NT2/D1 (cell line): ENCODE data around the gene SIK1.
"Not testable (repeated sequence)": the region's sequence is repeated elsewhere in the genome, so short reads cannot be mapped to it uniquely, and the experiment has no call there.

ENCODE experiments used
- DNase-seq: peaks from one replicate; pipeline ENCODE4 v3.0.0-alpha.2; 2011; ENCODE audit warnings: low read depth, low spot score
- H3K27me3 ChIP-seq: 2 replicates; pipeline ENCODE4 v1.6.0; 2011; ENCODE audit warnings: mild to moderate bottlenecking; ENCODE audit not compliant: insufficient read length, insufficient read depth
- H3K36me3 ChIP-seq: 2 replicates; pipeline ENCODE4 v1.6.1; 2011; ENCODE audit warnings: mild to moderate bottlenecking, low read length, mixed read lengths; ENCODE audit not compliant: insufficient read depth, insufficient read length
- H3K4me1 ChIP-seq: 2 replicates; pipeline ENCODE4 v1.5.1; 2011; ENCODE audit not compliant: insufficient read depth, insufficient read length
- H3K4me3 ChIP-seq: 2 replicates; pipeline ENCODE4 v1.5.1; 2011; ENCODE audit warnings: low read depth; ENCODE audit not compliant: insufficient read length
- H3K9ac ChIP-seq: 2 replicates; pipeline ENCODE4 v1.6.0; 2011; ENCODE audit warnings: low read depth; ENCODE audit not compliant: insufficient read length
- H3K9me3 ChIP-seq: 2 replicates; pipeline ENCODE4 v1.5.1; 2011; ENCODE audit warnings: mild to moderate bottlenecking, low read length; ENCODE audit not compliant: insufficient read depth
- SUZ12 ChIP-seq: IDR thresholded peaks from 2 replicates; pipeline ENCODE4 v1.6.1; 2011; ENCODE audit not compliant: insufficient read length, insufficient read depth; ENCODE audit errors: extremely low read depth
- YY1 ChIP-seq: IDR thresholded peaks from 2 replicates; pipeline ENCODE4 v1.6.1; 2011; ENCODE audit not compliant: insufficient read length, insufficient read depth
- ZNF274 ChIP-seq: IDR thresholded peaks from 2 replicates; pipeline ENCODE4 v1.6.1; 2011; ENCODE audit warnings: mild to moderate bottlenecking, low read depth, low read length

Gene SIK1

DNA sequence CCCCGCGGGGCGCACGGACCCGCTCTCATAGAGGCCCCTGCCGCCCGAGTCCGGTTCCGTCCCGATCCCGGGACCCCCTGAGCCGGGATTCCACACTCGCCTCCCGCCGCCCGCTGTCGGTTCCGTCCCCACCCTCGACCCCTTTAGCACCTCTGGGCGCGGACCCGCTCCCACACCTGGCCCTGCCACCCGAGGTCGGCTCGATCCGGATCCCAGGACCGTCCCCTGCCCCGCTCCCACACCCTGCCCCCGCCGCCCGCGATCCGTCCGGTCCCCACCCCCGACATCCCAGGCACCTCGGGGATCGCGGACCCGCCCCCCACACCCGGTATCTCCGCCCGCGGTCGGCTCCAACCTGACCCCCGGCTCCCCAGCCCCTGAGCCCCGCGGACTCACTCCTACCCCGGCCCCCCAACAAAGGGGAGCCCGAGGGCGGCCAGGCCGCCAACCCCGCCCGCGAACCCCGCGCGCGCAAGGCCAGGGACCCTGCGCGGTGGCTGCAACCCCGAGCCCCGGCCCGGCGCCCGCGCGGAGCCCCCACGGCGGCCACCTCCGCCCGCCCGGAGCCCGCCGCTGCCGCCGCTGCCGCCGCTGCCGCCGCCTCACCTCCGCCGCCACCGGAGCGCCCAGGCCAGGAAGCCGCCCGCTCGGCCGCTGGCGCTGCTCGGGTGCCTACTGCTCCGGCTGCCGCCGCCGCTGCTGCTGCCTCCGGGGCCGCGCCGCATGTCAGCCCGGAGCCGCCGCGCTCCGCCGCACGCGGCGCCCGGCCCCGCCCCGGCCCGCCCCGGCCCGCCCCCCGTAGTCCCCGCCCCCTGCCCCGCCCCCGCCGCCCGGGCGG is at the start of gene SIK1:
SIK1 (minus strand) TSS at position 728 of the 838 bp plus-strand sequence. CDS start 953 bp downstream, outside the sequence.
- H3K27me3 ChIP-seq, H3K9ac ChIP-seq, H3K36me3 ChIP-seq, H3K4me1 ChIP-seq, DNase-seq, H3K9me3 ChIP-seq, H3K4me3 ChIP-seq: not testable (repeated sequence)

DNA sequence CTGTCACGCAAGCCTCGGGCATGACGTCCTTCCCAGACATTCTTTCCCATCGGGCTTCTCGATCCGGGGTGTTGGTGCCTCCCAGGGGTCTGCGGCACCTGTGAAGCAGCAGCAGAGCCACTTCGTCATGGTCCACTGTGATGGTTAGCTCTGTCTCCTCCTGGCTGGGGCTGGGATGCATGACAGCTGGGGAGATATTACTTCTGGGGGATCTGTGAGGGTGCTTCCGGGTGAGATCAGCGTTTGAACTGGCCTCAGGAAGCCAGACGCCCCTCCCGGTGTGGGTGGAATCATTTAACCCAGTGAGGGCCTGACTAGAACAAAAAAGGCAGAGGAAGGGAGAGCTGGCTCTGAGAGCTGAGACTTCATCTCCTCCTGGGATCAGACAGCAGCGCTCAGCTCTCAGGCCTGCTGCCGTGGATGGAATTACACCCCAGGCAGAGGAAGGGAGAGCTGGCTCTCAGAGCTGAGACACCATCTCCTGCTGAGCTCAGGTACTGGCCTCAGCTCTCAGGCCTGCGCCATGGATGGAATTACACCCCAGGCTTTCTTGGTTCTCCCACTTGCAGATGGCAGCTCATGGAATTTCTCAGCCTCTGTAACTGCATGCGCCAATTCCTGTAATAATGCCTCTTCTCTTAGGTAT is 44.8 kb upstream of the SIK1 start:
- H3K4me1 ChIP-seq, DNase-seq, H3K27me3 ChIP-seq, H3K36me3 ChIP-seq, H3K9me3 ChIP-seq, H3K4me3 ChIP-seq, H3K9ac ChIP-seq: not testable (repeated sequence)

DNA sequence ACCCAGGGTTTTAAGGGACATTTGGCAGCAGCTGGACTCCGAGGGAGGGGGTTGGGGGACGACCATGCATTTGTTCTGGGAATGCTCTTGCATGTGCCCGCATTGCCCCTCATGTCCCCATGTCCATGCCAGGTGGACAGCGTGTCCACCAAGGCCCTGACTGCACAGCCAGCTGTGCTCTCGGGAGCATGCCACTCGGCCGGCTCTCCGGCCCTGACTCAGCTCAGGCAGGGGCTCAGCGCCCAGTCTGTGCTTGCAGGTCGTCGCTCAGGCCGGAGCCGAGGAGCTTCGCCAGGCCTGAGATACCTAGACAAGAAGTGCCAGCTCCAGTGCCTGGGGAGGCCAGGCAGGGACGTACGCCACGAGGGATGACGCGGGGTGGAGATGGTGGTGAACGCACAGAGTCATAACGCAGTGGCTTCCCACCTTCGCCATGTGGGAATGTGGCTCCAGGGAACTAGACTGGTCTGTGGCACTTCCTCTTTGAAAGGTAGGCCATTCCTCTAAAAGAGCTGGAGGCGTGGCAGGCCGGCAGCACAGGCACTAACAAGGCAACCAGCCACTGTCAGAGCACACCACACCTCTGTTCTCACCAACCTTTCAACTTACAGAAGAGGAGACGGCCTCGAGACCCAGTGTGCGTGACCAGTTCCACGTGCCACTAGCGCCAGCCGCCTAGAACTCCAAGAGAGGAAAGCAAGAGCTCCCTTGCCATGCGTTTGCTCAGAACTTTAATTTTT is 43.0 kb upstream of the SIK1 start:
- H3K9ac ChIP-seq, H3K4me3 ChIP-seq, DNase-seq, H3K9me3 ChIP-seq, H3K27me3 ChIP-seq, H3K36me3 ChIP-seq, H3K4me1 ChIP-seq: not testable (repeated sequence)

DNA sequence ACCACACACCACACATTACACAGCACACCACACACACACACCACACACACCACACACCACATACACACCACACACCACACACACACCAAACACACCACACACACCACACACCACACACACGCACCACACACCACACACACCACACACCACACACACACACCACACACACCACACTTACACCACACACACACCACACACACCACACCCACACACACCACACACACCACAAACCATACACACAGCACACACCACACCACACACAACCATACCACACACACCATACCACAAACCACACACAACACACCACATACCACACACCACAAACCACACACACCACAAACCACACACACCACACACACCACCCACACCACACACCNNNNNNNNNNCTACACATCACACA is 40.9 kb upstream of the SIK1 start:
- DNase-seq: no peak
- no peaks in the 10 kb centered on the region for H3K9me3 ChIP-seq
- TF ChIP-seq ZNF274 (no peak), YY1 (no peak), SUZ12 (no peak)
- H3K4me1 ChIP-seq: peaks cover 2% of the 10 kb centered on the region
- no peaks in the 10 kb centered on the region for H3K36me3 ChIP-seq
- H3K4me3 ChIP-seq: no peak overlapping the region
- H3K9ac ChIP-seq: peak overlapping the region; percentile 0
- no peaks in the 10 kb centered on the region for H3K27me3 ChIP-seq

DNA sequence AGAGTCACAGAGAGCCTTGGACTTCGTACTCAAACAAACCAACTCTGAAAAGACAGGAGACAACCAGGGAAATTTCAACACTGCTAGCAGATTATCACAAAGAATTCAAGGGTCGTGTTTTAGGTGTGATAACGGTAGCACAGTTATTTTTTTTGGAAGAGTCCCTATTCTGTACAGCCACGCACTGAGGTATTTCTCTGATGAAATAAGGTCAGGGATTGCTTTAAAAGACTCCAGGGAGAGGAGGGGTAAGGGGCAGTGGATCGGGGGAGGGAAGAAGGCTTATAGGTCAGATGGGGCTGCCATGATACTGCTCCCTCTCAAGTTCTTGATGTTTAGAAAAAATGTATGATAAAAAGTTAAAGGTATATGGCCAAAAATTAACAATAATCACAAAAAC is 38.2 kb upstream of the SIK1 start:
- not testable (repeated sequence) for H3K9ac ChIP-seq, H3K4me3 ChIP-seq, H3K36me3 ChIP-seq, H3K4me1 ChIP-seq, H3K27me3 ChIP-seq, H3K9me3 ChIP-seq, DNase-seq

DNA sequence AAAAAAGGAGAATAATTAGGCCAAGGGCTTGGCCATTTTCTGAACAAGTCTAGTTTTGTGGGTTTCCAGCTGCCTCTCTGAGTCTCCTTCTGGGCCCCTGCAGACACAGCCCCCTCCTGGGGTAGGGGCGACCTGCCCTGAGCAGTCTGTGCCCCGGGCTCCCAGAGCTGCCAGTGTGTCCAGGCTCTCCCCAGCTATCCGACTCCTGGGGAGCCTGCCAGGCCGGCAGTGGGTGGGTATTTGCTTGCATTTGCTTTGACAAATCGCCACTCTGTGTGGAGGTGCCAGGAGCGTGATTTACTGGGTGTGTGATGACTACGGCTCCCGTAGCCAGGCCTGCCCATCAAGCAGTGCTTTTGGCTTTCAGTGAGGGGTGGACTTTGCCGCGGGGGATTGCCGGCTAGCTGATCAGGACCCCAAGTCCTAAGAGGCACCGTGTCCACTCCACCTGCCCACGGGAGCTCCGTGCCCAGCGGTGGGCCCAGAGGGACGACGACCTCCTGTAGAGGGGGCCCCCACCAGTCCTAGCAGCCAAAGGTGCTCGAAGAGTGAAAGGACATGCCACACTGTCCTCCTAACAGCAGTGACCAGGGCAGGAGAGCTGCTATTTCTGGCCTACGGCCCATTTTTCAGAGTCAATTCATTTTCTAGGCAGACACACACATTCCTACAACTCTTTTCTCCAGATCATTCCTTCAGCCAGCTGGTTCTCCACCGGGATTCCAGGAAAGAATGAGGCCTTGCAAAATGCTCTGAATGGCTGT is 36.7 kb upstream of the SIK1 start:
- not testable (repeated sequence) for H3K36me3 ChIP-seq, DNase-seq, H3K9me3 ChIP-seq

DNA sequence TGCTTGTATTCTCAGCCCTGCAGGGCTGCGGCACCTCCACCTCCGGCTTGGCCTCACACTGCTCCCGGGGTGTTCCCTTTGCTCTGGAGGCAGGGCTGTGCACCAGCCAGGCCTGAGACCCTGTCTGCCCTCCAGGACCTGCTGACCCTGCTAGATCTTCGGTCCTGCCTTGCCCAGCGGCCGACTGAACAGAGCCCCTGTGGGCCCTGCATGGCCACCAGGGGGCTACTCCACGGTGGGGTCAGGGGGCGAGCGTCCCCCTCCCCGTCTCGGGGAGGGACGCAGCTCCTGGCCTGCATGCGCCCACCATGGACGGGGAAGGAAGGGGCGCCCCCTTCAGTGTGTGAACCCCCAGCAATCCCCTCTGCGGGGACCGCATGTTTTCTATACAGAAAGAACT is 36.0 kb upstream of the SIK1 start:
- not testable (repeated sequence) for H3K36me3 ChIP-seq, H3K9ac ChIP-seq, H3K4me1 ChIP-seq, H3K27me3 ChIP-seq, H3K4me3 ChIP-seq, DNase-seq, H3K9me3 ChIP-seq

More for the DNA sequence above, 36.7 kb upstream of the SIK1 start:
- H3K4me3 ChIP-seq, H3K27me3 ChIP-seq, H3K4me1 ChIP-seq, H3K9ac ChIP-seq: not testable (repeated sequence)

DNA sequence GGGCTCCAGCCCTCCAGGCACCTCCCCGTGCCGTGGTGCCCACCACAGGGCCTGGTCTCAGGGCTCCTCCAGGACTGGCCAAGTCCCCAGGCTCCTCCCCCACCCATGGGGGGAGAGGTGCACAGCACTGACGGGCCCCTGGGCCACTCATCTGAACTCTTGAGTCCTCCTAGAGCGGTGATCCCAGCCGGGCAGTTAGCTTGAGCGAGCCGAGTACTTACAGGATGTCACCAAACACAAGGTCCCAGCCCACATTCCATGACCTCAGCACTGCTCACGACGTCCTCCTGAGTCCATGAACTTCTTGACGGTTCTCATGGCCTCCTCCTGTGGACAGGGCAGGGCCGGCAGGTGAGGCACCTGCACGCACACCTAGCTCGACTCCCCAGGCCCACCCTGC is 33.5 kb upstream of the SIK1 start:
- H3K9ac ChIP-seq: not testable (repeated sequence)

DNA sequence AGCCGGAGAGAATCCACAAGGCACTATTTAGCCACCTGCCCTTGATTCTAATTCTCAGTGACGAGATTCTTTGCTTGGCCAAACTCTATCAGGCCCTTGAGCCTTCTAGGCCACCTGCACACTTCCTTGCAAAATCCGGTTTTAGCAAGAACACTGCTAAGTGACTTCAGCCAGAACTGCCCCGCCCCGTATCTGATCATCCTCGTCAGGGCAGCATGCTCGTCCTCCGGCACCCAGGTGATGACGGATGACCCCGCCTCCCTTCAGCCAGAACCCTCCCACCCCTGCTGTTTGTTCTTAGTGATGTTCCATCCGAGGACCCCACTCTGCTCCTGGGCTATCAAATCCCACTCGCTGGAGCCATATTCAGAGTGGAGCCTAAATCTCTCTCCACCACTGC is 32.1 kb upstream of the SIK1 start:
- H3K9ac ChIP-seq, H3K4me3 ChIP-seq, H3K9me3 ChIP-seq, H3K4me1 ChIP-seq, DNase-seq, H3K27me3 ChIP-seq, H3K36me3 ChIP-seq: not testable (repeated sequence)

More for the DNA sequence above, 33.5 kb upstream of the SIK1 start:
- DNase-seq, H3K4me3 ChIP-seq, H3K9me3 ChIP-seq, H3K36me3 ChIP-seq, H3K27me3 ChIP-seq, H3K4me1 ChIP-seq: not testable (repeated sequence)

DNA sequence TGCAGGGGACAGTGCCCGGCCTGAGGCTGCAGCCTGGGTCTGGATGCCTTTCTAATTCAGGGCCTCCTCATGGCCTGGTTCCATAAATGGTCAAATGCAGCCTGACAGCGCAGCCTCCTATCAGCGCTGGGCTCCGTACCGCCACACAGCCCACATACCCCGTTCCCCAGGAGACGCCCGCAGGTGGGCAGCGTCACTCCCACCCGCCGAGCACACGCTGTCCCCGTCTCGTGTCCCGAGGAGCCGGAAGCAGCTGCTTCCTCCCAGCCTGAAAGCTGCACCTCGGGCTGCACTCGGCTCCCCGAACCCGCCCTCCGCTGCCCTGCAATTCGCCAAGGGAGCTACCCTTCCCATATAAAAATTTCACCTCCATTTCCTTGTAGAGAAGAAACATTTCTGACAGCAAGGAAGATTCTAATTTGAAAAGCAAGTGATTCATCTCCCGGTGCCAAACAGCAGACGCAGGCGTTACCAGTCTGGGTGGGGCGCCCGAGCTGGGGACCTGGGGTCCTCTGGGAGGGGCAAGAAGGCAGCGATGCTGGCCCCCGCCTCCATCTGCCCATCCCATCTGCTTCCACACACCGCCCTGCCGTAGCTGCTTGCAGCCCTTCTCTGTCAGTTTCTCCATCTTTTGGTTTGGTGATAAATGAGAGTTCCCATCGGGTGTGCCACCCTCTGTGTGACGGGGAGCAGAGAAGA is 29.8 kb upstream of the SIK1 start:
- H3K27me3 ChIP-seq, H3K9me3 ChIP-seq, H3K36me3 ChIP-seq, H3K4me1 ChIP-seq, DNase-seq, H3K4me3 ChIP-seq, H3K9ac ChIP-seq: not testable (repeated sequence)
